Bone marrow (tissue), 2 donors: ENCODE results near the gene INPP5D.
"Not testable (repeated sequence)": the region's sequence is repeated elsewhere in the genome, so short reads cannot be mapped to it uniquely, and the experiment has no call there.

Experiments
- DNase-seq, 2 donors: peaks; one replicate each; lab custom pipeline; 2025; lab: John Stamatoyannopoulos, UW

The INPP5D gene

DNA sequence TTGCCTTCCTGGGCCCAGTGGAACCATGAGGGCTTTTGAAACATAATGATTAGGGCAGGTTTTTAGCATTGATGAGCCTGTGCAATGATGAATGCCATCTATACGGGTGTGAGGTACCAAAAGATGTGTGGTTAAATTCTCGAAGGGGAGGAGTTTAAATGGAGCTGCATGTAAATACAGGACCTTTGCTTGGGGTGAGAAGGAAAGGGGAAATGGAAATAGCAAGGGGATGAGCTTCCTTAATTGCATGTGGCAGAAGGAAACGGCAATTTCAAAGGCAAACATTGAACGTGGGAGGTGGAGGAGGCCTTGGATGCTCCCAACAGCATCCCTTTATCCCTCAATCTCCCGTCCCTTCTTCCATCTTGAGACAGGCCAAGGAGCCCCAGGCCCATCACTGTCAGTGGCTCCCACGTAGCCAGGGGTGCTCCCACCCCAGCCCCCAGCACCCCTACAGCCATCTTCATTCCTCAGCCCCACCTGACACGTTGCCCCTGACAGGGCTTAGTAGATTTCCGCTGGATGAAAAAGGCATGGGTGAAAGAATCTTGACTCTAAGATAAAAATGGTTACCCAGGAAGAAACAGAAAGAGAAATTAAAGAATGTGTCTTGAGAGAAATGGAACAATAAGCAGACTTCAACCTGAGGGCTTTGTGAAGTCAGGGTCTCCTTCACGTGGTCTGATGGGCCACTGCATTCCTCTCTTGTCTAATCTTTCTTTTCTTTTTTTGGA lies 32.5 kb downstream of the INPP5D start:
- DNase-seq, result no peak

DNA sequence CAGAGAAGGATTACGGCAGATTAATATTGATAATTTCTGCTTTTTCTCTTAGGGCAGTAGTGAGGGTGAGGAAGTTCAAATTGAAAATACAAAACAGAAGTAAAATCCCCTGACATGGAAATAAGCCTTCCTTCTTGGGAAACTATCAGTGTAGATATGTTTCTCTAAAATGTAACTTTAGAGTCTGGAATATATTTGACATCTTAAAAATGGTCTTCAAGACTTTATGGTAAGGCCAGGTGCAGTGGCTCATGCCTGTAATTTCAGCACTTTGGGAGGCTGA lies 33.0 kb downstream of the INPP5D start:
- no peak for DNase-seq

DNA sequence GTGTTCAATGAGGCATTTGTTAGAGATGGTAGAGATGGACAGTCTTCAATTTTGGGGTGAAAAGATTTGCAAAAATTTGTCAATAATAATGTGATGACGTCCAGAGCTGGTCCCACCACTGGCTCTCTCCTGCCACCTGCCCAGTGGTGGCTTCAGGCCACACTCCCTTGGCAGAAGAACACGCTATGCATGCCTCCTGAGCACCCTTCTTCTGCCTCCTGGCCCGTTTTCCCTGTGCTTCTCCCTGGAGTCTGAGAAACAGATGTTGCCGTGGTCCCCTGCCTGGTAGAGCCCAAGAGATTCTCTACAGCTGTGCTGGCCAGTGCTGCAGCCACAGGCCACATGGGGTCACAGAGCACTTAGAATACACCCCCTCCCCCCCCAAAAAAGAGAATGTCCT lies 33.6 kb downstream of the INPP5D start:
- DNase-seq, result no peak

DNA sequence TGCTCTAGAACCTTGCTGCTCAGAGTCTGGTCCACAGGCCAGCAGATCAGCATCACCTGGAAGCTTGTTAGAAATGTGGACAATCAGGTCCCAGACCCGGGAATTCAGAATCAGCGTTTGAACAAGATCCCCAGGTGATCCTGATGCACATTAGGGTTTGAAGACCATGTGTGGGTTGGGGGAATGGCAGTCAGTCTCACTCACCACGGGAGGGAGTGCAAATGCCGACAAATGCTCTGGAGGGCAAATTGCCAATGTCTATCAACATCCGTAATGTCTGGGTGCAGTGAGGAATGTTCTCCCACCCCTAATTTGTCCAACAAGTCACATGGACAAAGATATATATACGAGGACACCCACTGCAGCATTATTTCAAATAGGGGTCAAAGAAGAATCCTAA lies 34.5 kb downstream of the INPP5D start:
- DNase-seq, result no peak

DNA sequence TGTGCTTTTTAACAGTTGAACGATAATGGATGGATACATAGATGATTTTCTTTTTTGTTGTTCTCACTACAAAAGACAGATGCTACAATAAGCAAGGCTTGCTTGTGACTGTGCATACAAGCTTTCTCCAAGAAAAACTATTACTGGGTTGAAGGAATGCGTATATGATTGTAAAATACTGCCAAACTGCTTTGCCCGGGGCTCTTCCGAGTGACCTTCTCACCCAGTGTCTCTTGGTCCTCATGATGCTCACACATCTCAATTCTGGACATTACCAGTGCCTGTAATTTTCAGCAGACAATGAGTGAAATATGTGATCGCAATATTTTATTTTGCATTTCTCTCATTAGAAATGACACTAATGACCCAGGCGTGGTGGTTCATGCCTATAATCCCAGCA lies 35.9 kb downstream of the INPP5D start:
- DNase-seq, result no peak

DNA sequence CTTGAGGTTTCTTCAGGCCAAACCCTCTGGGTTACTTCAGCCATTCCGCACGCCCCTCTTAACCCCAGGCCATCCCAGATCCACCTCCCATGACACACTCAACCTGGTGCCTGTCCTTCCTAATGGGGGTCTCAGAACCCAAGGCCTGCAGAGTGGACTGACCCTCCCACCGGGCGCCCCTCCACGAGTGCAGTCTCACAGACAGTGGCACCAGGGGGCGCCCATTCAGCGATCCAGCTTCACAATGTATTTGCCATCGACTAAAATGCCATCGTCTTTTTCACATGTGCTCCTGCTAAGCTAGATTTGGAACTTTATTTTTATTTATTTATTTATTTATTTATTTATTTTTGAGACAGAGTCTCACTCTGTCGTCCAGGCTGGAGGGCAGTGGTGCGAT lies 38.5 kb downstream of the INPP5D start:
- DNase-seq, result no peak

DNA sequence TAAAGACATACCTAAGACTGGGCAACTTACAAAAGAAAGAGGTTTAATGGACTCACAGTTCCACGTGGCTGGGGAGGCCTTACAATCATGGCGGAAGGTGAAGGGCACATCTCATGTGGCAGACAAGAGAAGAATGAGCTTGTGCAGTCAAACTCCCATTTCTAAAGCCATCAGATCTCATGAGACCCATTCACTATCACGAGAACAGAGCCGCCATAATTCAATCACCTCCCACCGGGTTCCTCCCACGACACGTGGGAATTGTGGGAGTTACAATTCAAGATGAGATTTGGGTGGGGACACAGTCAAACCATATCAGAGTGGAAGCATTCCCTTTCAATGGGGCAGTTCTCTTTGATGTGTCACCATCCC lies 39.7 kb downstream of the INPP5D start:
- DNase-seq, result not testable (repeated sequence)

DNA sequence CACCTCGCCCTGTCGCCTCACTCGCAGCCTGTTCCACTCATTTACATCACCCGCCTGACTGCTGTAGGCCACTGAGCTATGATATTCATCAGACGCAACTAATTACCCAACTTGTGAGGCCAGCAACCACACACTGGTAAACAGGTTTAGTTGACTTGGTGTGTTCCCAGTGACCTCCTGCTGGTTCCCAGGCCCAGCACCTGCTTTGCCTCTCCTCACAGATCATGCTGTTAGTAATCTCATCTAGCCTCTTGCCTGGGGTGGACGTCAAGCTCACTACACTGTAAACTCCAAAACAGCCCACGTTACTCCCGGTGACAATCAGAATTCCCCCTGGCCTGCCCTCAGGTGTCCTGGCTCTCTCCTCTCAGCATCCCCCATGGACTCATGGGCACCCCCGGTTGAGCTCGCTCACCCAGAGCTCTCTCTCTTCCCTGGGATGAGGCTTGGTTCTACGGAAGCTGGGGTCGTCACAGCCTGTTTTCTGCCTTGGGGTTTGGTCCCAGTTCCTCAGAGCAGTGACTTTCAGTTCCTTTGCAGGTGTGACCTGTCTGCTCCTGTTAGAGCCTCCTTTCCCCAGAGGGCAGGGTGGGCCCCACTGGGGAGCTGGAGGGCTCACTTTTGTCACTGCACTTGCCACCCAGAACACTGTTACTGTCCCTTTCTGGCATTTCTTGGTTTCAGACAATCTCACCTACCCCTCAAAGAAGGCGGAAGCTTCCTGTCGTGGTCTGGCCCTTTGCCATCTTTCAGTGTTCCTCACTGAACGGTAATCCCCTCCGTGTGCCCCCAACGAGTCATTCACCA lies 40.3 kb downstream of the INPP5D start:
- DNase-seq, result peak in 1 of 2 donors; percentile 30

DNA sequence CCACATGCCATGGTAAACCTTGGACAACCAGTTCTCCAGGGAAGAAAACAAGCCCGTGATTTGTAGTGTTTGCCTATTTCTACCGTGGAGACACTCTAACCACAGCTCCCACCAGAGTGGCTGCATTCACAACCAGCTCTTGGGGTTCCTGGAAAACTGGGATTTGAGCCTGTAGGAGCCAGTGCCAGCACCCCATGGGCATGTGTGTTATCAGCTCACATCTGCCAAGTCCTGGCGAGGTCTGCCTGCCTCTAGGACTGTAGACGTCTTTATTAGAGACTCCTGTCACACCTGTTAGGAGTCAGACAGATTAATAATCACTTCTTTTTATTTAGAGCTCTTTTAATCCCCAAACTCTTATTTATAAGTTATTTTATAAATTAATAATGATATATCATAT lies 41.0 kb downstream of the INPP5D start:
- no peak for DNase-seq

DNA sequence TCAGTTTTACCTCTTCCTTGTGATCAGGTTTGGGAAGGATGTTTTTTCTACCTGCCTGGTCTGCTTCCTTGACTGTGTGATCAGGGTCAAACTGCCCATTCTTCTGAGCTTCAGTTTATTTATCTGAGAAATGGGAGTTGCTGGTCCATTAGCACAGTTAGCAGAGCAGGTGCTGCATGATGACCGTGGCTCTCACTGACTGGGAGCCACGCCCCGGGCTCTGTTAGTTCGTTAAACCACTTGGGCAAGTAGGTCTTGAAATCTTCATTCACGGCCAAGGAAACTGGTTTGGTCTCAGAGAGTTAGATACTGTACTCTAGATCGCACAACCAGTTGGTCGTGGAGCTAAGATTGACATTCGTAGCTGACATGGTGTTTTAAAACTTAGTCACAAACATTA lies 41.7 kb downstream of the INPP5D start:
- DNase-seq, result no peak

DNA sequence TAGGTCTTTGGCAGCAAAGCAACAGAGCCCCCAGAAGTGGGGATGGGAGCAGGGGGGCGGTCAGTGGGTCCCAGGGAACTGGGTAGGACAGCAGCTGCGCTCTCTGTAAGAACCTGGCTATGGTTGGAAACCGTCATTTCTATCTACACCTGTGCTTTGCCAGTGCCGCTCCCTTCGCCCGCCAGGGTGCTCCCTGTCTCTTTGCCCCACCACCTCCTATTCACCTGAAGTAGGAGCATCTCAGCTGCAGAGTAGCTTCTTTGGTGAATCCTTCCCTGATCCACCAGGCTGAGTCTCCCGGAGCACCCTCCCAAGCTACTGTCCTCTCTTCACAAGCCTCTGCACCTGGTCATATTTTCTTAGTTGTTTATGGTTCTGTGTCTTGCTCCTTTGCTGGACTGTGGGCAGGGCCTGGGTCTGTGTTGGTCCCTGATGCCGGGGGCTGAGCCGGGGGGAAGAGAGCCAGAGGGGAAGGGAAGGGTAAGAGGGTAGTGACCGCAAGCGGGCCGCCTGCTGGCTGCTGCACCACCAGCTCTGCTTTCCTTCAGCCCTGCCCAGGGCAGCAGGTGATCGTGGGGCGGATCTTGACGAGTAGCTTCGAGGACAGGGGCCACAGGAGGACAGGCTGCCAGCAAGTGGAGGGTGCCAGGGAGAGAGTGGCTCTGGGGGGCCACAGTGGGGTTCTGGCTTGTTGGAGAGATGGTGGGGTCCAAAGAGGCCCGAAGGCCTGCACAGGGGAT lies 45.2 kb downstream of the INPP5D start:
- no peak for DNase-seq

DNA sequence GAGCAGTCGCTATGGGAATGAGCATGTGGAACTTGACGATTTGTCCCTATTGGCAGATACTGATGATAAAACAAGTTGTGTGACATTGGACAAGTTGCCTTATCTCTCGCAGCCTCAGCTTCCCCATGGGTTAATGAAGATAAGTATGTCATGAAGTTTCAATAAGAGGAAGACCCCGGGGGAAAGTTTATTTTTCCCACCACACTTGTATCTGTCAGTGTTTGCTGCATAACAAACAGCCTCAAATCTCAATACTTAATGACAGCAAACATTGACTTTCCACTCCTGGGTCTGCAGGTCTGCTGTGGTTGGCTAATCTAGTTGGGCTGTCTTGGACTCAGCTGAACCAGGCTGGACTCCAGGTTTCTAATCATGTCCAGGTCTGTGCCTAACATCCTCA lies 45.8 kb downstream of the INPP5D start:
- DNase-seq, result no peak

DNA sequence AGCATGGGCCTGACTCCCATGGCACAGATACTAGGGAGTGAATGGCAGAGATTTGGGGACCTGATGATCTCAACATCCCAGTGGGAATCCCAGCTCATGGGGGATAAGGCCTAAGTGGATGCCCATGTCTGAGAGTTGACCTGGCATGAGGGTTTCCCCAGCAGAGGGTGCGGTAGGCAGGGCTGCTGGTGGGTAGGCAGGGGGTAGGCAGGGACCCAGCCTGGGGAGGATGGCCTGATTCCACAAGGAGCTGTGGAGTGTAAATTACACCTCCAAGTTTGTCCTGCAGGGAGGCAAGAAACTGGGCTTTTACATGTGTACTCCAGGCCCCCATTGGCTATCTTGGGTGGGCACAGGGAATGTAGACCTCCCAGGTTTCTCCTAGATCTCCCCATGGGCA lies 46.9 kb downstream of the INPP5D start:
- DNase-seq, result no peak

DNA sequence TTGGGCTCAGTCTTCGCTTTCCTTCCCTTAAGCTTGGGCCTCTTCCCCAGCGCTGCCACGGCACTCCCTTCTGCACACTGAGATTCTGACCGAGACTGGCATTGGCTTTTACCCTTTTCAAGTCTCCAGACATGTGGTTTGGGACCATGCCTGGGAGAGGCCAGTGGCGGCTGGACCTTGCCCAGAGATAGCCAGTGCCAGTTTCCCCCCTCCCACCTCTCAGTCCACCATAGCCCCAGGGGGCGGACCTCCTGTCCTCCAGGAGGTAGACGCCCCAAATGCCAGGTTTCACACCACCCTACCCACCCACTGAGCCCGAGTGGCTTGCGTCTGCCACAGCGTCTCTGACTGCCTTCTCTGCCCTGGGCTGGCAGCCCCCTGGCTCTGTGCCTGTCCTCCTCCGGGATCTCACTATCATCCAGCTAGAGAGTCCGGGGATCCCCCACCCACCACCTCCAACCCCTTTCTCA lies 47.7 kb downstream of the INPP5D start:
- no peak for DNase-seq

DNA sequence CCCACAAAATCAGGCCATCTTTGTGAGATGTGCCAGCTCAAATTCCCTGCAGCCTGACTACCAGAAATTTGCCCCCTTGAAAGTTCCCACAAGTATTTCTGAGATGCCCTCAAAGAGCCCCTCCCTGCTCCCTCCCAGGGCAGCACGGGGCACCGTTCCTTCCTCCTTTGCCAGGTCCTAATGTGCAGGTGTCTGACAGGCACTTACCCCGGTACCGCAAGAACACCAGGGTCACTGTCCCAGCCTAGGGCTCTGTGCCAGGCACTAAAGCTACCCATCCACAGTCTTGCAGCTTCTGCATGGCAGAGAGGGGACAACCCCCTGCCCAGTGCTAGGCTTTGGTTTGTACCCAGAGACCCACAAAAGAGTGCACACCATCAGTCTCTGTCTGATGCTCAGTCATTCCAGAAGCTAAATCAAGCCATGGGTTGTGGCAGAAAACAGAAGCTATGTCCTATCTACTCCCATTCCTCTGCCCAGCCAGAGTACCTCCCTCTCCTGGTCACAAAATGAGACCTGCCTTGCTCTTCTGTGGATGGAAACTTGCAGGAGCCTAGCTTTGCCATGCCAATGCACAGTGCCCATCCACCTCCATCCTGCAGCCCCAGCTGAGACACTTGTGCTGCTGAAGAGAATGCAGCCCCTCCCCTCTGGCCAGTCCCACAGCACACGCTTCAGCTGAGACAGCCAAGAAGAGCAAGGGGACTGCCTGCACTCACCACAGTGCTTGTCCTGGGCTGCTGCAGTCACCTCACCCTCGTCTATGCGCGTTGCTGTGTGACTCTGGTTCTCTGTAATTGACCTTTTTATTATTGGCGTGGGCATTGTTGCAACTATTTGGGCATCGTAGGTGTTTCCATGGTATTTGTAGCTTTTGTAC lies 48.7 kb downstream of the INPP5D start:
- DNase-seq, result no peak

DNA sequence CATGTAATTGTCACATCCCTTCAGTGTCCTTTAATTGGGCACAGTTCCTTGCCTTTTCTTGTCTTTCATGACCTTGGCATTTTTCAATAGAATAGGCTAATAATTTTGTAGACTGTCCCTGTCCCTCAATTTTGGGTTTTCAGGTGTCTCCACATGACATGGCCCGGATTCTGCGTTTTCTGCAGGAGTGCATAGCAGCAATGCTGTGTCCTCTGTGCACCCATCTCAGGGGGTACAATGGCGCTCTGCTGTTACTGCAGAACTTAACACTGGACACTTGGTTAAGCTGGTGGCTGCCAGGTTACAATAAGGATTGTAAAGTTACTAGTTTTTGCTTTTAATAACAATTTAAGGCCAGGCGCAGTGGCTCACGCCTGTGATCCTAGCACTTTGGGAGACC lies 51.3 kb downstream of the INPP5D start:
- no peak for DNase-seq

DNA sequence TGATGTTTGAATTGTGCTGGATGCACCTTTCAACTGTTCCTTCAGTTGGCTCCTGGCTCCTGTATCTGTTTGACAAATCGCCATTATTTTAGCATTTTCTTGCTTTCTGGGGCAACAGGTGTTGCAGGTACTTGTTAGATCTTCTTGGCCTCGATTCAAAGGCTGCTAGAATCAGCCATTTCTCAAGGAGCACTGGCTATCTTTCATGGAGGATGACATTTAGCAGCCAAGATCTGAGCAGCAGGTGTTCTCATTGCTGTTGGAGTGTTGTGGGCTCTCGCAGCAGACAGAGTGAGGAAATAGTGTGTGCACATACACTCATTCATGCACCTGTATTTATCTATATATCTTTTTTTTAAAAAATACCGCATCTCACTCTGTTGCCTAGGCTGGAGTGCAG lies 52.2 kb downstream of the INPP5D start:
- DNase-seq, result no peak

DNA sequence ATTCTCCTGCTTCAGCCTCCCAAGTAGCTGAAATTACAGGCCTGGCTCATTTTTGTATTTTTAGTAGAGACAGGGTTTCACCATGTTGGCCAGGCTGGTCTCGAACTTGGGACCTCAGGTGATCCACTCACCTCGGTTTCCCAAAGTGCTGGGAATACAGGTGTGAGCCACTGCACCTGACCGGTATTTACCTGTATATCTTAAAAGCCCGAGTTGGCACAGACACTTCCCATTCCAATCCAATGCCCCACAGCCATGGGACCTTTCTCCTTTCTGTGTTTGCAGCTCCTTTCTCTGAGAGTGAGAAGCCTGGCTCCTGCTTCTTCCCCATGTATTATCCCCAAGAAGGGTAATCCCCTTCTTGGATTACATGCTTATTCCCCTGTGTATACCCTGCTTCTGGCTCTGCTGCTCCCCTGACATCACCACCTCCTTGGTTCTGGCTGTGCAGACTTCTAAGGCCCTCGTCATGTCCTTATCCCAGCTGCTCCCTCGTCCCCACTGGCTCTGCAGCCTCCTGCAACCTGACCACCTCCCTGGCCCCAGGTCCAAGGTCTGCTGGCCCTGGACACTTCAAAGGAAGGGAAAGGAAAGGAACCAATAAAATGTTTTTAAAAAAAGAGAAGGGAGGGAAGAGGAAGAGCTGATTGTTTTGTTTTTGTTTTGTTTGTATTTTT lies 52.8 kb downstream of the INPP5D start:
- DNase-seq, result no peak

DNA sequence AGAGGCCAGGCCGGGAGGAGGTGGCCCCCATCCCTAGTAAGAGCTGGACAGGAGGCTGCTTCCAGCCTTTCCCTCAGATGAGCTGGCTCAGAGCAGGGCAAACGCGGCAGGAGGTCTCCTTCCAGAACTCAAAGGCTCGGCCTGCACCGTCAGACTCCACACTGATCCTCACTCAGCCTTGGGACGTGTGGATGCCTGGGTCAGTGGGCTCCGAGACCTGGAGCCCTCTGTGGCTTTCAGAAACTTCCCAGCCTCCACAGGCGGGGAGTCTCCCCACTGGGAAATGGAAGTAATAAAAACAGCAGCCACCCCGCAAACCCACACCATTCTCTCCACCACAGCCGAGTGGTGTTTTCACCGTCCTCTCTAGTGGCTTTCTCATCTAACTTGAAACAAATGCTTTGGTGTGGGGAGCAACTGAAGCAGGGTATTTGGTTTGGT lies 54.3 kb downstream of the INPP5D start:
- DNase-seq, result no peak

DNA sequence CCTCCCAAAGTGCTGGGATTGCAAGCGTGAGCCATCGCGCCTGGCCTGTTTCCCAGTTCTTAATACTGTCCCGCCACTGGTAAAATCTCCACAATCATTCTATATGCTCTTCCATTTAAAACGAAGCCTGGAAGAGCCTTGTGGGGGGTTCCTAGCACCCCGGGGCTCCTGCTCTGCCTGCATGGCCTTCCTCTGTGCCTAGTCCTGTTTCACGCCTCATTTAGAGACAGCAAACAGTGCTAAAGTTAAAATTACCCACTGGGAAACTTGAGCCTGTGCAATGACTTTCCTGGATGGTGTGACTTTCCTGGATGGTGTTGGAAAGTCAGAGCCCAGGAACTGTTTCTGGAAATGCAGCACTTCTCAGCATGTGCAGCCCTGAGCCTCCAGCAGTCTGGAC lies 55.0 kb downstream of the INPP5D start:
- DNase-seq, result no peak

DNA sequence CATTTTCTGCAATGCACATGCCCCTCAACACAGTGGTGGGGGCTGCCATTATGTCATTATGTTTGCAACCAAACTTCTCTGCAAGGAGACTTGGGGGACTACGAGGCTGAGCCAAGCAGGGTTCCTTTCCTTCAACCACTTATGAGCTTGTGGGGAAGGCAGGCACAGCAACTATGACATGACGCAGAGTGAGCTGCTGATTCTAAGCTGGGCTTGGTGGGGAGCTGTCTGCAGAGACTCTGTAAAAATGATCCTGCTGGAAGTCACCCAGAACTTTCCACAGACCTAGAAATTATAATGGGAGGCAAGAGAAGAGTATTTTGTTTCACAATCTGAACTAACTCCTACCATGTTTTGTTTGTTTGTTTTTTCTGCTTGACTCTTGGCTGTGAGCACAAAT lies 55.6 kb downstream of the INPP5D start:
- no peak for DNase-seq

DNA sequence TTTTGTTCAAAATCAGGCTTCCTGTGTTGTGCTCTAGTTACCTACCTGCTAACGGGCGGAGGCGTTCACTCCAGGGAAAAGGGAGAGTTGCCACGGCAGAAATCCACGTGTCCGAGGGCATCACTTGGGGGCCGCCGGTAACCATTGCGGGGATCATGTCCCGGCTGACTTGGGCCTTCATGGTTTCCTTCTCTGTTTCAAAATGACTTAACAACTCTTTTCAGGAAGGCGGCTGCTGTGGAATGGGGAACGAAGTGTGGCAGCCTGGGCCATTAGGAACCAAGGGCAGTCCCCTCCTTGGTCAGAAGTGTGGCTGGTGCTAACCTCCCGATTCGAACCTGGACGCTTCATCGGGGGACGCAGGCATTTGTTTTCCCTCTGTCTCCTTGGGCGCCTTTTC lies 56.8 kb downstream of the INPP5D start:
- no peak for DNase-seq
